Heart right ventricle (tissue), 16 donors: ENCODE results near the gene RLN3. TPM values are rescaled to one million over a fixed set of nuclear protein-coding genes. Genes with fewer than 3 reads are reported as not detected.
A peak's percentile ranks its signal among the peaks of the same experiment; 100 is the strongest.

Experiments used
- ATAC-seq, 8 donors: fragments of 200-7000 bp; cut with Tn5 transposase; one replicate each; pipeline ENCODE4 v1.9.1; 2020; ENCODE audit warnings: mild to moderate bottlenecking in 8 of 8, moderate library complexity in 8 of 8, moderate number of reproducible peaks in 1 of 8
- DNase-seq, 2 donors: peaks; one replicate each; pipeline ENCODE4 v3.0.0-alpha.2; 2020
- H3K27ac ChIP-seq, 10 donors: fragments of 200-600 bp; sonication (generic) in 2 of 10; one replicate each; pipeline versions ENCODE4 v1.5.0 to v1.8.0; 2020 to 2022; ENCODE audit warnings: mild to moderate bottlenecking in 3 of 10
- H3K27me3 ChIP-seq, 7 donors: fragments of 200-600 bp; one replicate each; pipeline ENCODE4 v1.8.0; 2021 to 2022; ENCODE audit warnings: mild to moderate bottlenecking in 2 of 7
- H3K36me3 ChIP-seq, 9 donors: fragments of 200-600 bp; sonication (generic) in 1 of 9; one replicate each; pipeline versions ENCODE4 v1.5.0 to v1.8.0; 2020 to 2022; ENCODE audit warnings: mild to moderate bottlenecking in 2 of 9
- H3K4me1 ChIP-seq, 9 donors: fragments of 200-600 bp; sonication (generic) in 1 of 9; one replicate each; pipeline versions ENCODE4 v1.5.0 to v1.8.0; 2020 to 2022; ENCODE audit warnings: mild to moderate bottlenecking in 4 of 9
- H3K4me3 ChIP-seq, 10 donors: fragments of 200-600 bp; sonication (generic) in 2 of 10; one replicate each; pipeline versions ENCODE4 v1.5.0 to v1.8.0; 2020 to 2022; ENCODE audit warnings: mild to moderate bottlenecking in 7 of 10, moderate library complexity in 2 of 10
- H3K9me3 ChIP-seq, 11 donors: fragments of 200-600 bp in 10 of 11; sonication (generic) in 2 of 11; one replicate each; pipeline versions ENCODE4 v1.5.0 to v1.8.0; 2013 to 2022; ENCODE audit warnings: mild to moderate bottlenecking in 2 of 11, control low read depth in 1 of 11, moderate library complexity in 1 of 11
- CTCF ChIP-seq, 9 donors: fragments of 200-600 bp; sonication (generic) in 2 of 9; IDR thresholded peaks; one replicate each; pipeline versions ENCODE4 v1.5.0 to v1.8.0; 2021 to 2022; ENCODE audit warnings: antibody characterized with exemption in 9 of 9, mild to moderate bottlenecking in 5 of 9, moderate library complexity in 1 of 9
- WGBS, 2 donors: extraction: QIAGEN DNeasy Blood & Tissue Kit; methylation state at CpG; one replicate each; pipeline ENCODE4 v1.1.7; 2013; ENCODE audit warnings: inconsistent platforms in 1 of 2; 5-methylcytosine and 5-hydroxymethylcytosine counted together
- intact Hi-C, 10 donors: fragments of 100-400 bp; cut with DNase I; formaldehyde crosslinking; loops; one replicate each; pipeline versions ENCODE4 v1.11.1 to v1.14.2; 2022
- polyA plus RNA-seq, 2 donors: library from polyadenylated mRNA; stranded (reverse); fragments of 200-250 nt; gene quantifications; one replicate each; pipeline ENCODE4 v1.2.3, GENCODE V29; 2013
- total RNA-seq, 10 donors: library from RNA; stranded (reverse); fragmentation: NEBNext Ultra II Directional in 3 of 10; extraction: Animal tissue kit (Norgen Biotek cat#: 25700) in 3 of 10; gene quantifications; one replicate each; pipeline versions ENCODE4 v1.2.1 to v1.2.4, GENCODE V29; 2021 to 2023
- donor health status: Arrhythmogenic right ventricular cardiomyopathy.
- donor health status: ischemic (EF 13 %, LVEDD 7.1; RV severe dilation, severe dysfunction).
- donor health status: healthy with polysubstance abuse.
- donor health status: DM: no; HTN: yes; CAD: no.
- donor health status: DM: no; HTN: no; CAD: no.
- donor health status: ischemic (EF 25% LVEDD 6.9; RV normal size, moderate dysfunction).
- donor health status: ischemic (EF 25% LVEDD 5.7; RV mildly dilated, moderate dysfunction).
- donor health status: healthy.
- donor health status: DM: yes; HTN: yes; CAD: no.
- donor health status: Ischemic cardiomyopathy.
- donor health status: ischemic (EF 35%, LVEDD 5.7; RV mildly dilated, moderate dysfunction).
- donor health status: nonischemic (EF 11% LVEDD 7.7; RV severe dilation, severe dysfunction).
- donor health status: DM: yes; HTN: yes; CAD: no.
- donor health status: PGD.
- donor health status: ischemic (EF 29% LVEDD 5.4; RV normal size, mild dysfunction).
- donor health status: nonischemic (EF 23%, LVEDD 6.1; RV moderate dilation, normal function).

RLN3 gene
- total and polyA plus RNA-seq, 12 donors, result not detected

GRCh38 chr19:13995878-13996765 is 31.8 kb upstream of the RLN3 start:
- ATAC-seq (no peak), DNase-seq (no peak)
- intact Hi-C loops, result no loop called here
- 91 to 92% methylated on average over 14 of the region's 14 CpGs for WGBS, 2 donors
- no peak for TF ChIP-seq CTCF (IDR thresholded peaks at IDR 0.05)
- Histone ChIP-seq H3K4me3 (no peak overlapping the region), H3K36me3 (peaks cover 0 to 54% (median 8%) of the 10 kb centered on the region in 9 donors), H3K27me3 (no peaks in the 10 kb centered on the region), H3K9me3 (peaks cover 0 to 10% (median 7%) of the 10 kb centered on the region in 11 donors), H3K27ac (peak overlapping the region in 3 of 10 donors; percentile 71 to 77 (median 73)), H3K4me1 (peaks cover 0 to 19% (median 8%) of the 10 kb centered on the region in 9 donors)

- intact Hi-C loops, result no loop called here
- no peak for TF ChIP-seq CTCF (IDR thresholded peaks at IDR 0.05)
- no peak for ATAC-seq
- 94 to 95% methylated on average over 22 of the region's 22 CpGs for WGBS, 2 donors
- H3K4me3 ChIP-seq, result no peak overlapping the region
- H3K9me3 ChIP-seq, result peaks cover 0 to 10% (median 7%) of the 10 kb centered on the region in 11 donors
- no peaks in the 10 kb centered on the region for H3K27me3 ChIP-seq
- DNase-seq, result no peak
- no peak overlapping the region for H3K27ac ChIP-seq
- peaks cover 0 to 22% (median 9%) of the 10 kb centered on the region in 9 donors for H3K4me1 ChIP-seq
- peaks cover 0 to 44% (median 8%) of the 10 kb centered on the region in 9 donors for H3K36me3 ChIP-seq
These were observed 30.9 kb upstream of the RLN3 start for GRCh38 chr19:13996928-13997630.

- 92 to 94% methylated on average over 6 of the region's 6 CpGs for WGBS, 2 donors
- TF ChIP-seq CTCF (IDR thresholded peaks at IDR 0.05), result no peak
- intact Hi-C loops, result no loop called here
- H3K4me1 ChIP-seq, result peaks cover 3 to 27% (median 14%) of the 10 kb centered on the region in 9 donors
- peaks cover 0 to 39% (median 3%) of the 10 kb centered on the region in 9 donors for H3K36me3 ChIP-seq
- ATAC-seq (no peak), DNase-seq (no peak)
- H3K9me3 ChIP-seq, result peaks cover 0 to 10% (median 7%) of the 10 kb centered on the region in 11 donors
- no peak overlapping the region for H3K27ac ChIP-seq
- no peaks in the 10 kb centered on the region for H3K27me3 ChIP-seq
- H3K4me3 ChIP-seq, result no peak overlapping the region
These were observed 30.4 kb upstream of the RLN3 start for GRCh38 chr19:13997631-13997962.

GRCh38 chr19:13998426-13998825 is 29.5 kb upstream of the RLN3 start:
- Histone ChIP-seq H3K4me1 (peaks cover 9 to 35% (median 22%) of the 10 kb centered on the region in 9 donors), H3K27ac (no peak overlapping the region), H3K27me3 (no peaks in the 10 kb centered on the region), H3K36me3 (peaks cover 0 to 32% (median 0%) of the 10 kb centered on the region in 9 donors), H3K4me3 (no peak overlapping the region), H3K9me3 (peaks cover 0 to 10% (median 7%) of the 10 kb centered on the region in 11 donors)
- no peak for DNase-seq
- 94 to 100% methylated on average over 1 of the region's 1 CpG for WGBS, 2 donors
- TF ChIP-seq CTCF (IDR thresholded peaks at IDR 0.05), result no peak
- intact Hi-C loops, result no loop called here
- no peak for ATAC-seq
